ENCODE measurements around the gene AMZ2.
"Not testable (repeated sequence)": the region's sequence is repeated elsewhere in the genome, so short reads cannot be mapped to it uniquely, and the experiment has no call there.

Gene AMZ2

GRCh38 chr17:68210570-68211315 is 37.1 kb upstream of the AMZ2 start:
- H3K27ac ChIP-seq = no peak overlapping the region
- H3K27me3 ChIP-seq = no peaks in the 10 kb centered on the region
- no peaks in the 10 kb centered on the region for H3K9me3 ChIP-seq
- DNase-seq = no peak
- peaks cover 0 to 9% (median 2%) of the 10 kb centered on the region in 4 donors for H3K4me1 ChIP-seq
- intact Hi-C loops (cut with DNase I; ENCODE audit: low total_unique reads) = no loop called here
- H3K36me3 ChIP-seq = no peaks in the 10 kb centered on the region
- H3K4me3 ChIP-seq = no peak overlapping the region
- TF ChIP-seq, protein P1, sequence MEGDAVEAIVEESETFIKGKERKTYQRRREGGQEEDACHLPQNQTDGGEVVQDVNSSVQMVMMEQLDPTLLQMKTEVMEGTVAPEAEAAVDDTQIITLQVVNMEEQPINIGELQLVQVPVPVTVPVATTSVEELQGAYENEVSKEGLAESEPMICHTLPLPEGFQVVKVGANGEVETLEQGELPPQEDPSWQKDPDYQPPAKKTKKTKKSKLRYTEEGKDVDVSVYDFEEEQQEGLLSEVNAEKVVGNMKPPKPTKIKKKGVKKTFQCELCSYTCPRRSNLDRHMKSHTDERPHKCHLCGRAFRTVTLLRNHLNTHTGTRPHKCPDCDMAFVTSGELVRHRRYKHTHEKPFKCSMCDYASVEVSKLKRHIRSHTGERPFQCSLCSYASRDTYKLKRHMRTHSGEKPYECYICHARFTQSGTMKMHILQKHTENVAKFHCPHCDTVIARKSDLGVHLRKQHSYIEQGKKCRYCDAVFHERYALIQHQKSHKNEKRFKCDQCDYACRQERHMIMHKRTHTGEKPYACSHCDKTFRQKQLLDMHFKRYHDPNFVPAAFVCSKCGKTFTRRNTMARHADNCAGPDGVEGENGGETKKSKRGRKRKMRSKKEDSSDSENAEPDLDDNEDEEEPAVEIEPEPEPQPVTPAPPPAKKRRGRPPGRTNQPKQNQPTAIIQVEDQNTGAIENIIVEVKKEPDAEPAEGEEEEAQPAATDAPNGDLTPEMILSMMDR (IDR thresholded peaks at IDR 0.05) = no peak

DNA sequence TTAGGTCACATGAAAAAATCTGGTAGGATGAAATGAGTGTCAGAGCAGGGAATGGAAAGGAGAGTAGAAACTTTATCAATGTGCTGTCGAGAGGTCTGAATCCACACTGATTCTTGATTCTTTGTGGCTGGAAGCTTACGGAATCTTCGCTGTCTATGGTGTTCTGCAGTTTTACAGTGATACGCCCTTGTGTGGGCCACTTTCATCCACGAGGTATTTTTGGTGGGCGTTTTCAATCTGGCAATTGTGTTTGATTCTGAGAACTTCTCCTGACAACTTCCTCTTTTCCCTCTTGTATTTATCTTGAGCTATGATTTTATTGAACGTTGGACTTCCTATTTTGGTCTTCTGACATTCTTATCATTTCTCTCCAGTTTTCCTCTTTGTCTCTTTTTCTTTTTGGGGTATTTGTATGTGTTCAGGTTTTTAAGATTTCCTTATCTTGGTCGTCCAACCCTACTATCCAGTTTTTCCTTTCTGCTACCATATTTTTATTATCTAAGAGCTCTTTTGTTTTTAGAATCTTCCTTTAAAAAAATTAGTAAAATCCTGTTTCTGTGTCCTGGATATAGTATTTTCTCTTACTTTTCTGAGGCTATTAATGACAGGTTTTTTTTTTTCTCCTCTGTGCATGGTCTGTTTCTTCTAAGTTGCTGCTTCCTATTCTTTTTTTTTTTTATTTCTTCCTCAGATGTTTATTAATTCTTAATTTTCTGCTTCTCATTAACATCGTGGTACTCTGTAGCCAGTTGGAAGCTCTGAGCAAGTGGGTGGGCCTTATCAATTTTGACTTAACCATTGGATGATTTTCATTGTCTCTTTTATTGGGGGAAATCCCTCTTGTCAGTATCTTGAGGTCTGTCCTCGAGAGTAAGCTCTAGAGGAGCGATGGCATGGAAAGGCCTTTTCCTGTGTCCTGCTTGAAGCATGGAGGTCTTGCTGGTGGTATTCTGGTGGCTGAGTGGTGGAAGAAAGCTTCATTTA is 34.1 kb upstream of the AMZ2 start:
- DNase-seq; H3K4me3 ChIP-seq; H3K4me1 ChIP-seq; H3K36me3 ChIP-seq; intact Hi-C loops (cut with DNase I; ENCODE audit: low total_unique reads); H3K27me3 ChIP-seq; H3K27ac ChIP-seq; H3K9me3 ChIP-seq: not testable (repeated sequence)

DNA sequence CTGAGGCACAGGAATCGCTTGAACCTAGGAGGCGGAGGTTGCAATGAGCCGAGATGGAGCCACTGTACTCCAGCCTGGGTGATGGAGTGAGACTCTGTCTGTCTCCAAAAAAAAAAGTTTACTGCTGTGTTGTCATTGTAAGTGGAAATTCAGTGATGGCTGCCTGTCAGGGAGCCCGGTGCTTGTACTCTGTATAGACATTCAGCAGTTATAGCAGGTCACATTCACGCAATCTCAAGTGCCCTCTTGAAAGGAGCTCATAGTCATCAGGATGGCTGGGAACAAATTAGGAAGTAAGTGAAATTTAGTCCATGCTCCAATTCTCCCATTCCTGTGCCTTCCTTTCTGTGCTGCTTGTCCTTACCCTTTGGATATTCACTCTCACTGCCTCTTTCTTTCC is 32.4 kb upstream of the AMZ2 start:
- H3K9me3 ChIP-seq; intact Hi-C loops (cut with DNase I; ENCODE audit: low total_unique reads); H3K4me3 ChIP-seq; H3K27me3 ChIP-seq; H3K27ac ChIP-seq; H3K4me1 ChIP-seq; H3K36me3 ChIP-seq; DNase-seq: not testable (repeated sequence)

GRCh38 chr17:68219429-68219828 is 28.4 kb upstream of the AMZ2 start:
- H3K27ac ChIP-seq; H3K27me3 ChIP-seq; intact Hi-C loops (cut with DNase I; ENCODE audit: low total_unique reads); H3K9me3 ChIP-seq; H3K4me3 ChIP-seq; H3K36me3 ChIP-seq; DNase-seq; H3K4me1 ChIP-seq: not testable (repeated sequence)

- intact Hi-C loops (cut with DNase I; ENCODE audit: low total_unique reads); H3K36me3 ChIP-seq; H3K27ac ChIP-seq; H3K9me3 ChIP-seq; DNase-seq; H3K27me3 ChIP-seq; H3K4me1 ChIP-seq; H3K4me3 ChIP-seq: not testable (repeated sequence)
These were observed 27.7 kb upstream of the AMZ2 start for GRCh38 chr17:68220186-68220585.

GRCh38 chr17:68220786-68221185 is 27.1 kb upstream of the AMZ2 start:
- DNase-seq; H3K36me3 ChIP-seq; intact Hi-C loops (cut with DNase I; ENCODE audit: low total_unique reads): not testable (repeated sequence)

DNA sequence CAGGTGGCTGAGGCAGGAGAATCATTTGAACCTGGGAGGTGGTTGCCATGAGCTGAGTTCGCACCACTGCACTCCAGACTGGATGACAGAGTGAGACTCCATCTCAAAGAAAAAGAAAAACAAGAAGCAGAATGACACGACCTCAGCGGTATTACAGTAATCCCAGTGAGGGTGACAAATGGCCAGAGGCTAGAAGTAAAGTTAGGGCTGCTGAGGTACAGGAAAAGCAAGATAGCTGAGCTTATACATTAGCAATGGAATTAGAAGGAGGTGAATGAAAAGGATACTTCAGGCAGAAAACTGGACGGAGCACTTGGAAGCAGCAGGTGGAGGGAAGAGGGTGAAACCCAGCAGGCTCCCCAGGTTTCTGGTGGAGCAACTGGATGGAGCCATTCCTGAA is 26.1 kb upstream of the AMZ2 start:
- no peaks in the 10 kb centered on the region for H3K4me1 ChIP-seq
- no peaks in the 10 kb centered on the region for H3K36me3 ChIP-seq
- intact Hi-C loops (cut with DNase I; ENCODE audit: low total_unique reads) = no loop called here
- no peak overlapping the region for H3K27ac ChIP-seq
- H3K9me3 ChIP-seq = no peaks in the 10 kb centered on the region
- TF ChIP-seq, protein P1 (IDR thresholded peaks at IDR 0.05) = no peak
- no peaks in the 10 kb centered on the region for H3K27me3 ChIP-seq
- no peak for DNase-seq
- no peak overlapping the region for H3K4me3 ChIP-seq

More at GRCh38 chr17:68220786-68221185, 27.1 kb upstream of the AMZ2 start:
- not testable (repeated sequence) for H3K4me1 ChIP-seq, H3K27ac ChIP-seq, H3K9me3 ChIP-seq, H3K27me3 ChIP-seq, H3K4me3 ChIP-seq

DNA sequence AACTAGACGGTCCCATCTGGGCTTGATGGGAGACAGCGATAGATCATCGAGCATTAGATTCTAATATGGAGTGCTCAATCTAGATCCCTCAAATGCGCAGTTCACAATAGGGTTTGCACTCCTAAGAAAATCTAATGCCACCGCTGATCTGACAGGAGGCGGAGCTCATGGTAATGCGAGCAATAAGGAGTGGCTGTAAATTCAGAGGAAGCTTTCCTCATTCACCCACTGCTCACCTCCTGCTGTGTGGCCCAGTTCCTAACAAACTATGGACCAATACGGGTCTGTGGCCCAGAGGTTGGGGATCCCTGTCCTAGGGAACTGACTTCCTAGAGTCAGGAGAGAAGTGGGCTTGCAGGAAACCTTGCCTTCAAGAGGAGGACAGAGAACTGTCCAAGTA is 25.2 kb upstream of the AMZ2 start:
- Histone ChIP-seq H3K36me3 (no peaks in the 10 kb centered on the region), H3K4me1 (no peaks in the 10 kb centered on the region), H3K9me3 (no peaks in the 10 kb centered on the region), H3K4me3 (no peak overlapping the region), H3K27ac (no peak overlapping the region), H3K27me3 (no peaks in the 10 kb centered on the region)
- TF ChIP-seq, protein P1 (IDR thresholded peaks at IDR 0.05) = no peak
- DNase-seq = no peak
- intact Hi-C loops (cut with DNase I; ENCODE audit: low total_unique reads) = no loop called here

DNA sequence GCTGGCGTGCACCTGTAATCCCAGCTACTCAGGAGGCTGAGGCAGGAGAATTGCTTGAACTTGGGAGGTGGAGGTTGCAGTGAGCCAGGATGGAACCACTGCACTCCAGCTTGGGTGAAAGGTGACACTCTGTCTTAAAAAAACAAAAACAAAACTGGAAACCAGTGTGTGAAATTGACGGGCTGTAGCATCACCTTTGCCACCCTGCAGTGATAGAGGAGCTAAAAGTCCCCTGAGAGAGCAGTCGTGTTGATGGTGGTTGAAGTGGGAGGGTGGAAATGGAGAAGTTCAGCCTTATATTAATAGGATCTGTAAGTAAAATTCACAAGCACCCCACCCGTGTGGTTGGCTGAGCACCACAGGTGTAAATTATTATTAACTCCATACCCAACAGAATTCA is 22.8 kb upstream of the AMZ2 start:
- H3K27ac ChIP-seq; intact Hi-C loops (cut with DNase I; ENCODE audit: low total_unique reads); H3K36me3 ChIP-seq; DNase-seq; H3K4me1 ChIP-seq; H3K27me3 ChIP-seq; H3K9me3 ChIP-seq; H3K4me3 ChIP-seq: not testable (repeated sequence)

- H3K27ac ChIP-seq = not testable (repeated sequence)
These were observed 19.7 kb upstream of the AMZ2 start for GRCh38 chr17:68228039-68228680.

More at GRCh38 chr17:68228039-68228680, 19.7 kb upstream of the AMZ2 start:
- H3K9me3 ChIP-seq; DNase-seq; H3K4me3 ChIP-seq; intact Hi-C loops (cut with DNase I; ENCODE audit: low total_unique reads); H3K4me1 ChIP-seq; H3K27me3 ChIP-seq; H3K36me3 ChIP-seq: not testable (repeated sequence)
